Large intestine (tissue), 3 donors: ENCODE data around the gene OR6X1. TPM values are rescaled to one million over a fixed set of nuclear protein-coding genes. Genes with fewer than 3 reads are reported as not detected.
"Not testable (repeated sequence)": the region's sequence is repeated elsewhere in the genome, so short reads cannot be mapped to it uniquely, and the experiment has no call there.

Source experiments
- DNase-seq, 2 donors: peaks; one replicate each; pipeline versions ENCODE4 v3.0.0 to v3.0.0-alpha.2; 2013
- H3K27ac ChIP-seq: one replicate; pipeline ENCODE4 v1.5.1; 2013; ENCODE audit warnings: low read length
- H3K27me3 ChIP-seq: 2 replicates; pipeline ENCODE4 v1.6.1; 2013; ENCODE audit warnings: low read length; ENCODE audit not compliant: control insufficient read depth, insufficient read depth
- H3K36me3 ChIP-seq: 2 replicates; pipeline ENCODE4 v1.6.1; 2013; ENCODE audit warnings: low read length; ENCODE audit not compliant: control insufficient read depth, insufficient read depth
- H3K4me1 ChIP-seq: one replicate; pipeline ENCODE4 v1.6.1; 2013; ENCODE audit warnings: low read length; ENCODE audit not compliant: control insufficient read depth, insufficient read depth
- H3K4me3 ChIP-seq: one replicate; pipeline ENCODE4 v1.5.1; 2013; ENCODE audit warnings: low read length
- H3K9me3 ChIP-seq: one replicate; pipeline ENCODE4 v1.6.1; 2013; ENCODE audit warnings: mild to moderate bottlenecking, low read depth, low read length, moderate library complexity; ENCODE audit not compliant: control insufficient read depth
- WGBS: methylation state at CpG from one replicate; pipeline ENCODE4 v1.1.5; 2013; ENCODE audit warnings: low lambda C conversion rate; ENCODE audit not compliant: insufficient coverage; 5-methylcytosine and 5-hydroxymethylcytosine counted together
- polyA plus RNA-seq: library from polyadenylated mRNA; unstranded; fragments of 120-200 nt; gene quantifications from one replicate; pipeline ENCODE4 v1.2.1, GENCODE V29; 2013

The OR6X1 gene
- polyA plus RNA-seq, 1 donor: not detected

DNA sequence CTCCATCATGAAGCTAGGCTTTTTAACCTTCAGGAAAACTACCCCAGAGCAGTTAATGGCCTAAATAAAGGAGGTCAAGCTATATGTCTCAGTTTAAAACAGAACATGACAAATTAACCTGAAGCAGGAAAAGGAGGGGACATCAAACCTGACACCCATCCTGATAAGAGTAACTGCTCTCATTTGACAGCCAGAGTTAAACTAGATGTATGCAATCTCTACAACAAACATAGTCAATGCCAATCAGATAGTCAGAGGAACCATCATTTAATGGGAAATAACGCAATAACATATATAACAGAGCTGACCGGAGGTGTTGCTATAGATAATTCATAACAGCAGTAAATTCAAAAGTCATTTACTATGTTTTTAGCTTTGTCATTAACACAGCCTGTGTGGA lies 15.9 kb downstream of the OR6X1 start:
- Histone ChIP-seq H3K9me3 (no peaks in the 10 kb centered on the region), H3K4me3 (no peak overlapping the region), H3K27ac (no peak overlapping the region), H3K4me1 (peaks cover 6% of the 10 kb centered on the region), H3K36me3 (peaks cover 13% of the 10 kb centered on the region), H3K27me3 (no peaks in the 10 kb centered on the region)
- no peak for DNase-seq
- 0% methylated on average over 1 of the region's 2 CpGs for WGBS

DNA sequence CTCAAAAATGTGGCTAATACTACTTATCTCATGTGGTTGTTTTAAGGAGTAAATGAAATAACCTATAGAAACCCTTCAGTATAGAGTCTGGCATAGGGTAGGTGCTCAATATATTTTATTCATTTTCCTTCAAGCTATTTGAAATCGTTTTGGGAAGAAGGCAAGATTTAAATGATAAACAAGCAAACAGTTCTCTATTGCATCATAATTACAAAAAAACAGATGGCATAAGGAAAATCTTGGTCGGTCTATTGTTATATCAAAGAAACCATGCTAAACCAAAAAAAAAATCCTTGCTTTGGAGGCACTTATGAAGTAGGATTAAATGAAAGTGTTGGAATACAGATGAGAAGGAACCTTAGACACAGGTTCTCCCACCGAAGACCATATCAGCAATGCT lies 17.5 kb downstream of the OR6X1 start:
- H3K9me3 ChIP-seq: no peaks in the 10 kb centered on the region
- H3K36me3 ChIP-seq: peaks cover 13% of the 10 kb centered on the region
- H3K4me3 ChIP-seq: no peak overlapping the region
- no peaks in the 10 kb centered on the region for H3K27me3 ChIP-seq
- no peak overlapping the region for H3K27ac ChIP-seq
- H3K4me1 ChIP-seq: peaks cover under 1% of the 10 kb centered on the region
- DNase-seq: no peak
- WGBS: 100% methylated on average over 1 of the region's 3 CpGs

DNA sequence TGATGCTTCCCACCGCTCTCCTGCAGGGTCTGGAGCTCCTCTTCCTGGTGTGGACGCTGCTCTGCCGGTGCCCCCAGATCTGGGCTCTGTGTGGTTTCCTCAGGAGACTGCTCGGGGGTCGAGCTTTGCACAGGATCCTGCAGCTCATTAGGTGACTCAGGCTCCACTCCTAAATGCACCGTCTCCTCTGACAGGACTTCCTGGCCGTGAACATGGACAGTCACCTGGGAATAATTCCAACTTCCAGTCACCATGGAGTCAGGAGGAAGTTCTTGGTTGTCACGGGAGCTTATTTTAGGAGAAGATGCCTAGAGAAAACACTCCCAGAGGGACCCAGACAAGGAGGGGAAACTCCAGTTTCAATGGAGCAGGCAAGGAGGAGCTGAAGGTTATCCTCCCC lies 24.7 kb downstream of the OR6X1 start:
- Histone ChIP-seq H3K27ac (no peak overlapping the region), H3K27me3 (no peaks in the 10 kb centered on the region), H3K4me1 (no peaks in the 10 kb centered on the region), H3K4me3 (no peak overlapping the region), H3K36me3 (peaks cover 67% of the 10 kb centered on the region), H3K9me3 (peaks cover 4% of the 10 kb centered on the region)
- DNase-seq: no peak
- no CpG with 5 or more reads among the region's 8 CpGs for WGBS

DNA sequence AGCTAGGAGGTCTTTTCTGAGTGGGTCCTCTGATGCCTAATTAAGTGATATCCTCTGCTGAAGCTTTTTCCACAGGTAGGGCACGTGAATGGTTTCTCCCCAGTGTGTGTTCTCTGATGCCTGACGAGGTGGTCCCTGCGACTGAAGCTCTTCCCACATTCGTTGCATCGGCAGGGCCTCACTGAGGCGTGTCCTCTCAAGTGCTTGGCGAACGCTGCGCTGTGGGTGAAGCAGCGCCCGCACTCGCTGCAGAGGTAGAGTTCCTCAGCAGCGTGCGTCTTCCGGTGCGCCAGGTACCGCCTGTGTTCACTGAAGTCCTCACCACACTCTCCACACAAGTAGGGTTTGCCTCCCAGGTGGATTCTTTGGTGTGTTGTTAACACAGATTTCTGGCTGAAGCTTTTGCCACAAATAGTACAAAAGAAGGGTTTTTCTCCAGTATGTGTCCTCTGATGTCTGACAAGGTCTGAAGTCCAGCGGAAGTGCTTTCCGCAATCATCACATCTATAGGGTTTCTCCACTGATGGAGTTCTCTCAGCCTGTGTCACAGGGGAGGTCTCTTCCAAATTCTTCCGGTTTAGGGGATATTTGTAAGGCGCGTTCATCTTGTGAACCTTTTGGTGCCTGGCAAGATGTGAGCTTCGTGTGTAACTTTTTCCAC lies 28.2 kb downstream of the OR6X1 start:
- WGBS: no CpG with 5 or more reads among the region's 23 CpGs
- H3K4me1 ChIP-seq: no peaks in the 10 kb centered on the region
- H3K9me3 ChIP-seq: peaks cover 4% of the 10 kb centered on the region
- H3K27ac ChIP-seq: no peak overlapping the region
- H3K27me3 ChIP-seq: no peaks in the 10 kb centered on the region
- H3K36me3 ChIP-seq: peaks cover 65% of the 10 kb centered on the region
- no peak for DNase-seq
- H3K4me3 ChIP-seq: no peak overlapping the region

DNA sequence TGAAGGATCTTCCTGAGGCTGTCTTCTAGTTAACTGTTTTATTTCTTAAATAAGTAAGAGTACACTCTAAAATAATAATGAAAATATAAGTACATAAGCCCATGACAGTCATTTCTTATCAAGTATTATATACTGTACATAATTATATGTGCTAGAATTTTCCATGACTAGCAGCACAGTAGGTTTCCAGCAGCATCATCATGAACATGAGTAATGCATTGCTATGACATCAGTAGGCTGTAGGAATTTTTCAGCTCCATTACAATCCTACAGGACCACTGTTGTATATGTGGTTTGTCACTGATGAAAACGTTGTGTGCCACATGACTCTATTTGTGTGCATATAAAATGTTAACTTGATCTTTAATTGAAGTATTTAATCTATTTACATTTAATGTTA lies 34.9 kb downstream of the OR6X1 start:
- WGBS: 67% methylated on average over 1 of the region's 1 CpG
- Histone ChIP-seq H3K36me3 (peaks cover 2% of the 10 kb centered on the region), H3K4me1 (peaks cover 5% of the 10 kb centered on the region), H3K27ac (no peak overlapping the region), H3K9me3 (no peaks in the 10 kb centered on the region), H3K4me3 (no peak overlapping the region), H3K27me3 (no peaks in the 10 kb centered on the region)
- no peak for DNase-seq

DNA sequence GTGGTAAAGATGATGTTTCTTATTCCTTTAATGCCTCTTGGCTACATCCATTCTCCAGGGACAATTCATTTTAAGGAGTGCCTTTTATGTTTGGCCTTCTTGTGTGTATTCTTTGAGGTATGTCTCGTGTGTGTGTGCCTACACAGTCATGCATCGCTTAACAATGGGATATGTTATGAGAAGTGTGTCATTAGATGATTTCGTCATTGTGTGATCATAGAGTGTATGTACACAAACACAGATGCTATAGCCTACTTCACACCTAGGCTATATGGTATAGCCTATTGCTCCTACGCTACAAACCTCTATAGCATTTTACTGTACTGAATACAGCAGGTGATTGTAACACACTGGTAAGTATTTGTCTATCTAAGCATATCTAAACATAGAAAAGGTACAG lies 35.8 kb downstream of the OR6X1 start:
- Histone ChIP-seq H3K9me3 (no peaks in the 10 kb centered on the region), H3K27me3 (no peaks in the 10 kb centered on the region), H3K4me3 (no peak overlapping the region), H3K4me1 (peaks cover 5% of the 10 kb centered on the region), H3K36me3 (no peaks in the 10 kb centered on the region), H3K27ac (no peak overlapping the region)
- 100% methylated on average over 1 of the region's 4 CpGs for WGBS
- DNase-seq: no peak

DNA sequence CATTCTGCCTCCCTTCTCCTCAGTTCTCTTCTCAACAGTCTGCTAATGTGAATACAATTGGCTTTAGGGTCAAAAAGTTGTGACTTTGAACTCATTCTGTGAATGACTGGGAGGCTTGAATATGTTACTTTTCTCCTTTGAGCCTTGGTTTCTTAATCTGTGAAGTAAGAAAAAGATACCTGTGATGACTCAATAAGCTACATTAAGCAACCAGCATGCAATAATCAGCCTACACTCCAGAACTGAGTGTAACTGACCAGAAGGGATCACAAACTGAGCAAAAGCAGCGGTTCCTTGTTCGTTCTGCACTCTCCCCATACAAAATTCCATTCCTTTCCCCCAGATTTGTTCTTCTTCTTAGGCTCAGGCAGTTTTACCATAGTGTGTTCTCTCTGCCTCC lies 36.3 kb downstream of the OR6X1 start:
- H3K4me1 ChIP-seq: peaks cover 5% of the 10 kb centered on the region
- H3K27ac ChIP-seq: no peak overlapping the region
- H3K9me3 ChIP-seq: no peaks in the 10 kb centered on the region
- H3K36me3 ChIP-seq: no peaks in the 10 kb centered on the region
- H3K27me3 ChIP-seq: no peaks in the 10 kb centered on the region
- DNase-seq: peak; percentile 27 to 69
- H3K4me3 ChIP-seq: no peak overlapping the region
- WGBS: no CpG with 5 or more reads among the region's 2 CpGs

DNA sequence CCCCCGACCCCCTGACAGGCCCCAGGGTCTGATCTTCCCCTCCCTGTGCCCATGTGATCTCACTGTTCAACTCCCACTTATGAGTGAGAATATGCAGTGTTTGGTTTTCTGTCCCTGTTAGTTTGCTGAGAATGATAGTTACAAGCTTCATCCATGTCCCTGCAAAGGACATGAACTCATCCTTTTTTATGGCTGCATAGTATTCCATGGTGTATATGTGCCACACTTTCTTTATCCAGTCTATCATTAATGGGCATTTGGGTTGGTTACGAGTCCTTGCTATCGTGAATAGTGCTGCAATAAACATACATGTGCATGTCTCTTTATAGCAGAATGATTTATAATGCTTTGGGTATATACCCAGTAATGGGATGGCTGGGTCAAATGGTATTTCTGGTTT lies 41.7 kb downstream of the OR6X1 start:
- H3K27me3 ChIP-seq, H3K4me1 ChIP-seq, H3K4me3 ChIP-seq, H3K9me3 ChIP-seq, DNase-seq, H3K27ac ChIP-seq, H3K36me3 ChIP-seq: not testable (repeated sequence)
- WGBS: 60% methylated on average over 1 of the region's 3 CpGs

DNA sequence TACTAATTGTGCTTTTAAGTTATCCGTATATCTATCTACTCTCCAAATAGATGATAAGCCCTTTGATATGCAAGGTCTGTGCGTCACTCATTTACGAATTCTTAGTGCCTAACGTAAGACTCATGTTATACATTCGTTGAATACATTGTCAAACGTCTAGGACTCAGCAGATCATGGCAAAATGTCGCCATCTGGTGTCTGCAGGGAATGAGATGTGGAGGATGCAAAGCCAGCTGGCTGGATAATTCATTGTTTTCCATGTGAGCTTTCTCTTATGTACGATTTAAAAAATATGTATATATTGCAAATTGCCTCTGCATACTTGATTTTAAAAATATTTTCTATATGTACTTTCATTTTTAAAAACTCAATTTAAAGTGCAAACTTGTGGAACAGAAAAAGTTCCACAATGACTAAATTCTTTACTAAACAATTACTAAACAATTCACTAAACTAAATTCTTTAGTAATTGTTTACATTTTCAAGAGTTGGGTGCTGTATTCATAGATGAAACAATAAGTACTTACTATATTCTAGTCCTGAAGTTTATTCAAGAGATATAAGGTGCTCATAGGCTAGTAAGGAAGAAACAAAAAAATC lies 46.6 kb downstream of the OR6X1 start:
- no CpG with 5 or more reads among the region's 8 CpGs for WGBS

DNA sequence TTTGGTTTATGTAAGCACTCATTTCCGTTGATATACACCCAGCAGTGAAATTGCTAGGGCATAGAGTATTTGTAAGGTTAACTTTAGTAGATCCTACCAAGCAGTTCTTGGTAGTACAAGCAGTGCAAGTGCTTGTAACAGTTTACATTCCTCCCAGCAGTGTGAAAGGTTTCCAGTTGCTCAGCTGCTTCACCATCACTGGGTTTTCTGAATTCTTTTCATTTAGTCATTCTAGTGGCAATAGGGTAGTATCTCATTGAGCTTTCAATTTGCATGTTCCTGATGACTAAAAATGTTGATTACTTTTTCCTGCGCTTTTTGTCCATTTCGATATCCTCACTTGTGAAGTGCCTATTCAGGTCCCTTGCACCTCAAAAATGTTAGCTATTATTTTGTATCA lies 47.1 kb downstream of the OR6X1 start:
- H3K36me3 ChIP-seq: no peaks in the 10 kb centered on the region
- WGBS: 100% methylated on average over 2 of the region's 3 CpGs
- H3K9me3 ChIP-seq: no peaks in the 10 kb centered on the region
- no peak for DNase-seq
- H3K4me1 ChIP-seq: peaks cover 11% of the 10 kb centered on the region
- no peak overlapping the region for H3K4me3 ChIP-seq
- H3K27ac ChIP-seq: no peak overlapping the region
- no peaks in the 10 kb centered on the region for H3K27me3 ChIP-seq

More for the DNA sequence above, 46.6 kb downstream of the OR6X1 start:
- no peaks in the 10 kb centered on the region for H3K27me3 ChIP-seq
- H3K27ac ChIP-seq: no peak overlapping the region
- H3K9me3 ChIP-seq: no peaks in the 10 kb centered on the region
- DNase-seq: peak; percentile 48 to 50
- peaks cover 6% of the 10 kb centered on the region for H3K4me1 ChIP-seq
- H3K4me3 ChIP-seq: no peak overlapping the region
- H3K36me3 ChIP-seq: no peaks in the 10 kb centered on the region

DNA sequence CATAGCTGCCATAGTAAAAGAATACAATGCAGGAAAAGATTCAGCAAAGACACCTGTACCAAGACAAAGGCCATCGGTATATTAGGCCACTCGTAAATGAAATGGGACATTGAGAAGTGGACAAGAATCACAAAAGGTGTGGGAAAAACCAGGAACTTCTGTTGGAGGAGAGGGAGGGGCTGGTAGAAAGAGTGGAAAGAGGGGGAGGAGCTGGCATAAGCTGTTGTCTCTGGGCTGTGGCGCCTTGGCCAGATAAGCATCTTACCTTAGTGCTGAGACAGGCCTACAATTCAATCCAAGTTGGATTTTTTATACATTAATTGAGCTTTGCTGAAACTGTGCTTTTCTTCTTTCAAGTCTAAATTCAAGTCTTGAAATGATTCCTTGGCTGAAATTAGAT lies 50.0 kb downstream of the OR6X1 start:
- 95% methylated on average over 2 of the region's 3 CpGs for WGBS
- no peak for DNase-seq
- Histone ChIP-seq H3K36me3 (no peaks in the 10 kb centered on the region), H3K4me3 (no peak overlapping the region), H3K27ac (no peak overlapping the region), H3K27me3 (no peaks in the 10 kb centered on the region), H3K4me1 (peaks cover 18% of the 10 kb centered on the region), H3K9me3 (no peaks in the 10 kb centered on the region)
